ENCODE results near the gene MLEC. TPM values are rescaled to one million over a fixed set of nuclear protein-coding genes. Genes with fewer than 3 reads are reported as not detected.

Gene MLEC
- total RNA-seq, 1 donor from 2014 or later, result 50.8 TPM

GRCh38 chr12:120706029-120706428, 19.1 kb downstream of the MLEC start:
- peaks cover 2% of the 10 kb centered on the region for H3K27me3 Mint-ChIP-seq (ENCODE audit: unreplicated experiment)
- no peak for TF ChIP-seq CTCF (IDR thresholded peaks at IDR 0.05; ENCODE audit: partially characterized antibody, unreplicated experiment)
- no peak overlapping the region for H3K27ac Mint-ChIP-seq (ENCODE audit: unreplicated experiment)
- no peak for DNase-seq
- H3K4me3 Mint-ChIP-seq (ENCODE audit: unreplicated experiment), result no peak overlapping the region
- no peaks in the 10 kb centered on the region for H3K36me3 Mint-ChIP-seq (ENCODE audit: unreplicated experiment)
- H3K4me1 Mint-ChIP-seq (ENCODE audit: low read depth, unreplicated experiment), result peaks cover 5% of the 10 kb centered on the region
- no peaks in the 10 kb centered on the region for H3K9me3 Mint-ChIP-seq (ENCODE audit: unreplicated experiment)

GRCh38 chr12:120708651-120709050, 21.7 kb downstream of the MLEC start:
- Mint-ChIP-seq H3K4me3 (ENCODE audit: unreplicated experiment) (no peak overlapping the region), H3K27ac (ENCODE audit: unreplicated experiment) (no peak overlapping the region), H3K9me3 (ENCODE audit: unreplicated experiment) (no peaks in the 10 kb centered on the region), H3K27me3 (ENCODE audit: unreplicated experiment) (peaks cover 2% of the 10 kb centered on the region), H3K4me1 (ENCODE audit: low read depth, unreplicated experiment) (peaks cover 11% of the 10 kb centered on the region), H3K36me3 (ENCODE audit: unreplicated experiment) (no peaks in the 10 kb centered on the region)
- DNase-seq, result no peak
- TF ChIP-seq CTCF (IDR thresholded peaks at IDR 0.05; ENCODE audit: partially characterized antibody, unreplicated experiment), result no peak

GRCh38 chr12:120710031-120710804, 23.3 kb downstream of the MLEC start, which contains the start of gene UNC119B:
Gene UNC119B (plus strand): TSS chr12:120710458. CDS start chr12:120710475, 17 bp downstream.
- H3K27ac Mint-ChIP-seq (ENCODE audit: unreplicated experiment), result peak within 1 kb of the TSS; percentile 76
- peak; percentile 81 for DNase-seq
- H3K4me1 Mint-ChIP-seq (ENCODE audit: low read depth, unreplicated experiment), result peaks cover 11% of the 10 kb centered on the region

GRCh38 chr12:120710805-120711296, 23.9 kb downstream of the MLEC start:
- Mint-ChIP-seq H3K27me3 (ENCODE audit: unreplicated experiment) (peaks cover 2% of the 10 kb centered on the region), H3K36me3 (ENCODE audit: unreplicated experiment) (no peaks in the 10 kb centered on the region), H3K27ac (ENCODE audit: unreplicated experiment) (peak overlapping the region; percentile 45), H3K4me1 (ENCODE audit: low read depth, unreplicated experiment) (peaks cover 11% of the 10 kb centered on the region), H3K4me3 (ENCODE audit: unreplicated experiment) (peak overlapping the region; percentile 83), H3K9me3 (ENCODE audit: unreplicated experiment) (no peaks in the 10 kb centered on the region)
- DNase-seq, result peak; percentile 28
- TF ChIP-seq CTCF (IDR thresholded peaks at IDR 0.05; ENCODE audit: partially characterized antibody, unreplicated experiment), result no peak

More at GRCh38 chr12:120710031-120710804, 23.3 kb downstream of the MLEC start, which contains the start of gene UNC119B:
- Mint-ChIP-seq H3K9me3 (ENCODE audit: unreplicated experiment) (no peaks in the 10 kb centered on the region), H3K36me3 (ENCODE audit: unreplicated experiment) (no peaks in the 10 kb centered on the region), H3K27me3 (ENCODE audit: unreplicated experiment) (peaks cover 2% of the 10 kb centered on the region), H3K4me3 (ENCODE audit: unreplicated experiment) (peak within 1 kb of the TSS; percentile 94)
- no peak for TF ChIP-seq CTCF (IDR thresholded peaks at IDR 0.05; ENCODE audit: partially characterized antibody, unreplicated experiment)

GRCh38 chr12:120711411-120711810, 24.5 kb downstream of the MLEC start:
- no peaks in the 10 kb centered on the region for H3K9me3 Mint-ChIP-seq (ENCODE audit: unreplicated experiment)
- DNase-seq, result no peak
- peak overlapping the region; percentile 83 for H3K4me3 Mint-ChIP-seq (ENCODE audit: unreplicated experiment)
- H3K27me3 Mint-ChIP-seq (ENCODE audit: unreplicated experiment), result peaks cover 2% of the 10 kb centered on the region
- TF ChIP-seq CTCF (IDR thresholded peaks at IDR 0.05; ENCODE audit: partially characterized antibody, unreplicated experiment), result no peak
- H3K27ac Mint-ChIP-seq (ENCODE audit: unreplicated experiment), result no peak overlapping the region
- H3K36me3 Mint-ChIP-seq (ENCODE audit: unreplicated experiment), result no peaks in the 10 kb centered on the region
- H3K4me1 Mint-ChIP-seq (ENCODE audit: low read depth, unreplicated experiment), result peaks cover 11% of the 10 kb centered on the region

All from glutamatergic neuron (in vitro differentiated cells).